ENCODE results near the gene CFAP54.

The CFAP54 gene

DNA sequence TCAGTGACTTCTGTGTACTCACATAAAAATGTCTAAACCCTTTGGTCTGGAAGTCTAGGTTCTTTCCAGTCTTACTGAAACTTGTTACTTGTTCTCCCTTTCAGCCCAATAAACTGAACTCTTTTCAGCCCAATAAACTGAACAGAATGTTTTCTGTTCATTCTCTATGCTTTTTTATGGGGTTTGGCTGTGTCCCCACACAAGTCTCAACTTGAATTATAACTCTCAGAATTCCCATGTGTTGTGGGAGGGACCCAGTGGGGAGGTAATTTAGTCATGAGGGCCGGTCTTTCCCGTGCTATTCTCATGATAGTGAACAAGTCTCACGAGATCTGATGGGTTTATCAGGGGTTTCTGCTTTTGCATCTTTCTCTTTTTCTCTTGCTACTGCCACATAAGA is 402.7 kb downstream of the CFAP54 start:
- POLR2A ChIA-PET: no interaction called here
- Histone ChIP-seq H3K9me3 (ENCODE audit: control insufficient read depth, insufficient read depth, low read depth, low read length) (no peaks in the 10 kb centered on the region), H3K4me1 (ENCODE audit: control insufficient read depth, insufficient read depth, low read length) (no peaks in the 10 kb centered on the region), H3K4me3 (ENCODE audit: low read depth, low read length) (no peak overlapping the region), H3K27ac (ENCODE audit: extremely low read depth, low read depth, low read length) (no peak overlapping the region), H3K36me3 (ENCODE audit: control insufficient read depth in 2 of 2, insufficient read depth in 1 of 2, low read length in 2 of 2) (no peaks in the 10 kb centered on the region)
- TF ChIP-seq ZNF555 (tag by site-specific recombination; conservative IDR thresholded peaks at IDR 0.05): no peak
- TF ChIP-seq ZNF302 (tag by site-specific recombination; IDR thresholded peaks at IDR 0.05; ENCODE audit: low read depth): no peak
- no peak for TF ChIP-seq ZNF416 (tag by site-specific recombination; IDR thresholded peaks at IDR 0.05)
- TF ChIP-seq ZNF2 (tag by site-specific recombination; IDR thresholded peaks at IDR 0.05): no peak
- TF ChIP-seq, protein P1, sequence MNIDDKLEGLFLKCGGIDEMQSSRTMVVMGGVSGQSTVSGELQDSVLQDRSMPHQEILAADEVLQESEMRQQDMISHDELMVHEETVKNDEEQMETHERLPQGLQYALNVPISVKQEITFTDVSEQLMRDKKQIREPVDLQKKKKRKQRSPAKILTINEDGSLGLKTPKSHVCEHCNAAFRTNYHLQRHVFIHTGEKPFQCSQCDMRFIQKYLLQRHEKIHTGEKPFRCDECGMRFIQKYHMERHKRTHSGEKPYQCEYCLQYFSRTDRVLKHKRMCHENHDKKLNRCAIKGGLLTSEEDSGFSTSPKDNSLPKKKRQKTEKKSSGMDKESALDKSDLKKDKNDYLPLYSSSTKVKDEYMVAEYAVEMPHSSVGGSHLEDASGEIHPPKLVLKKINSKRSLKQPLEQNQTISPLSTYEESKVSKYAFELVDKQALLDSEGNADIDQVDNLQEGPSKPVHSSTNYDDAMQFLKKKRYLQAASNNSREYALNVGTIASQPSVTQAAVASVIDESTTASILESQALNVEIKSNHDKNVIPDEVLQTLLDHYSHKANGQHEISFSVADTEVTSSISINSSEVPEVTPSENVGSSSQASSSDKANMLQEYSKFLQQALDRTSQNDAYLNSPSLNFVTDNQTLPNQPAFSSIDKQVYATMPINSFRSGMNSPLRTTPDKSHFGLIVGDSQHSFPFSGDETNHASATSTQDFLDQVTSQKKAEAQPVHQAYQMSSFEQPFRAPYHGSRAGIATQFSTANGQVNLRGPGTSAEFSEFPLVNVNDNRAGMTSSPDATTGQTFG (tag by site-specific recombination; IDR thresholded peaks at IDR 0.05; ENCODE audit: borderline replicate concordance): no peak
- TF ChIP-seq, protein P2, sequence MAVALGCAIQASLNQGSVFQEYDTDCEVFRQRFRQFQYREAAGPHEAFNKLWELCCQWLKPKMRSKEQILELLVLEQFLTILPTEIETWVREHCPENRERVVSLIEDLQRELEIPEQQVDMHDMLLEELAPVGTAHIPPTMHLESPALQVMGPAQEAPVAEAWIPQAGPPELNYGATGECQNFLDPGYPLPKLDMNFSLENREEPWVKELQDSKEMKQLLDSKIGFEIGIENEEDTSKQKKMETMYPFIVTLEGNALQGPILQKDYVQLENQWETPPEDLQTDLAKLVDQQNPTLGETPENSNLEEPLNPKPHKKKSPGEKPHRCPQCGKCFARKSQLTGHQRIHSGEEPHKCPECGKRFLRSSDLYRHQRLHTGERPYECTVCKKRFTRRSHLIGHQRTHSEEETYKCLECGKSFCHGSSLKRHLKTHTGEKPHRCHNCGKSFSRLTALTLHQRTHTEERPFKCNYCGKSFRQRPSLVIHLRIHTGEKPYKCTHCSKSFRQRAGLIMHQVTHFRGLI (tag by site-specific recombination; IDR thresholded peaks at IDR 0.05): no peak
- TF ChIP-seq, protein P3, sequence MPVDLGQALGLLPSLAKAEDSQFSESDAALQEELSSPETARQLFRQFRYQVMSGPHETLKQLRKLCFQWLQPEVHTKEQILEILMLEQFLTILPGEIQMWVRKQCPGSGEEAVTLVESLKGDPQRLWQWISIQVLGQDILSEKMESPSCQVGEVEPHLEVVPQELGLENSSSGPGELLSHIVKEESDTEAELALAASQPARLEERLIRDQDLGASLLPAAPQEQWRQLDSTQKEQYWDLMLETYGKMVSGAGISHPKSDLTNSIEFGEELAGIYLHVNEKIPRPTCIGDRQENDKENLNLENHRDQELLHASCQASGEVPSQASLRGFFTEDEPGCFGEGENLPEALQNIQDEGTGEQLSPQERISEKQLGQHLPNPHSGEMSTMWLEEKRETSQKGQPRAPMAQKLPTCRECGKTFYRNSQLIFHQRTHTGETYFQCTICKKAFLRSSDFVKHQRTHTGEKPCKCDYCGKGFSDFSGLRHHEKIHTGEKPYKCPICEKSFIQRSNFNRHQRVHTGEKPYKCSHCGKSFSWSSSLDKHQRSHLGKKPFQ (tag by site-specific recombination; IDR thresholded peaks at IDR 0.05): no peak
- TF ChIP-seq ZNF184 (tag by site-specific recombination; IDR thresholded peaks at IDR 0.05): no peak
- TF ChIP-seq KLF8 (tag by site-specific recombination; IDR thresholded peaks at IDR 0.05): no peak
- no peak for TF ChIP-seq ZNF621 (tag by site-specific recombination; IDR thresholded peaks at IDR 0.05)
- no peak for TF ChIP-seq REPIN1 (tag by site-specific recombination; IDR thresholded peaks at IDR 0.05; ENCODE audit: low read depth)
- no peak for TF ChIP-seq ZNF223 (tag by site-specific recombination; IDR thresholded peaks at IDR 0.05)
- no peak for TF ChIP-seq GLI4 (tag by site-specific recombination; IDR thresholded peaks at IDR 0.05)
- no peak for TF ChIP-seq ZNF175 (tag by site-specific recombination; IDR thresholded peaks at IDR 0.05)
- CTCF ChIA-PET: no interaction called here

DNA sequence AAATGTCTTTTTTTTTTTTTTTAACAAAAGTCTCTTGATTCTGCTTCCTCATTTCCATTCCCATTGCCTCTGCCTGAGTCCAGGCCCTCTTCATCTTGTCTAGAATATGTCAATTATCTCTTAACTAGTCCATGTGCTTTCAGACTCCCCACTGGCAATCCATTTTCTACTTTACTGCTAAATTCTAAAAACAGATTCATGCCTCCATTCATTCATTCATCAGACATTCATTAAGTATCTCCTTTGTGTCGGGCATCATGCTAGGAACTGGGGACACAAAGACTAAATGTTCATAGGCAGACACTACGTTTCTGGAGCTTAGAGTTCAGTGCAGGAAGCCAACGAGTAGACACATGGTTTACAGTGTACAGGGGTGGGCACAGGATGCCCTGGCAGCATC is 408.0 kb downstream of the CFAP54 start:
- no peak overlapping the region for H3K27ac ChIP-seq (ENCODE audit: extremely low read depth, low read depth, low read length)
- no peaks in the 10 kb centered on the region for H3K4me1 ChIP-seq (ENCODE audit: control insufficient read depth, insufficient read depth, low read length)
- H3K4me3 ChIP-seq (ENCODE audit: low read depth, low read length): no peak overlapping the region
- ChIA-PET POLR2A (no interaction called here), CTCF (no interaction called here)
- no peaks in the 10 kb centered on the region for H3K9me3 ChIP-seq (ENCODE audit: control insufficient read depth, insufficient read depth, low read depth, low read length)
- H3K36me3 ChIP-seq (ENCODE audit: control insufficient read depth in 2 of 2, insufficient read depth in 1 of 2, low read length in 2 of 2): no peaks in the 10 kb centered on the region
- no peak for TF ChIP-seq OVOL3 (tag by site-specific recombination; IDR thresholded peaks at IDR 0.05)
- TF ChIP-seq, protein P4, sequence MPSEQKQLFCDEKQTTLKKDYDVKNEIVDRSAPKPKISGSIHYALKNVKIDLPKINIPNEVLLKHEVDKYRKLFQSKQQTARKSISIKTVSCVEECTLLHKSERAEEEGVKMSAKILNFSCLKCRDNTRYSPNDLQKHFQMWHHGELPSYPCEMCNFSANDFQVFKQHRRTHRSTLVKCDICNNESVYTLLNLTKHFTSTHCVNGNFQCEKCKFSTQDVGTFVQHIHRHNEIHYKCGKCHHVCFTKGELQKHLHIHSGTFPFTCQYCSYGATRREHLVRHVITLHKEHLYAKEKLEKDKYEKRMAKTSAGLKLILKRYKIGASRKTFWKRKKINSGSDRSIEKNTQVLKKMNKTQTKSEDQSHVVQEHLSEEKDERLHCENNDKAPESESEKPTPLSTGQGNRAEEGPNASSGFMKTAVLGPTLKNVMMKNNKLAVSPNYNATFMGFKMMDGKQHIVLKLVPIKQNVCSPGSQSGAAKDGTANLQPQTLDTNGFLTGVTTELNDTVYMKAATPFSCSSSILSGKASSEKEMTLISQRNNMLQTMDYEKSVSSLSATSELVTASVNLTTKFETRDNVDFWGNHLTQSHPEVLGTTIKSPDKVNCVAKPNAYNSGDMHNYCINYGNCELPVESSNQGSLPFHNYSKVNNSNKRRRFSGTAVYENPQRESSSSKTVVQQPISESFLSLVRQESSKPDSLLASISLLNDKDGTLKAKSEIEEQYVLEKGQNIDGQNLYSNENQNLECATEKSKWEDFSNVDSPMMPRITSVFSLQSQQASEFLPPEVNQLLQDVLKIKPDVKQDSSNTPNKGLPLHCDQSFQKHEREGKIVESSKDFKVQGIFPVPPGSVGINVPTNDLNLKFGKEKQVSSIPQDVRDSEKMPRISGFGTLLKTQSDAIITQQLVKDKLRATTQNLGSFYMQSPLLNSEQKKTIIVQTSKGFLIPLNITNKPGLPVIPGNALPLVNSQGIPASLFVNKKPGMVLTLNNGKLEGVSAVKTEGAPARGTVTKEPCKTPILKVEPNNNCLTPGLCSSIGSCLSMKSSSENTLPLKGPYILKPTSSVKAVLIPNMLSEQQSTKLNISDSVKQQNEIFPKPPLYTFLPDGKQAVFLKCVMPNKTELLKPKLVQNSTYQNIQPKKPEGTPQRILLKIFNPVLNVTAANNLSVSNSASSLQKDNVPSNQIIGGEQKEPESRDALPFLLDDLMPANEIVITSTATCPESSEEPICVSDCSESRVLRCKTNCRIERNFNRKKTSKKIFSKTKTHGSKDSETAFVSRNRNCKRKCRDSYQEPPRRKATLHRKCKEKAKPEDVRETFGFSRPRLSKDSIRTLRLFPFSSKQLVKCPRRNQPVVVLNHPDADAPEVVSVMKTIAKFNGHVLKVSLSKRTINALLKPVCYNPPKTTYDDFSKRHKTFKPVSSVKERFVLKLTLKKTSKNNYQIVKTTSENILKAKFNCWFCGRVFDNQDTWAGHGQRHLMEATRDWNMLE (tag by site-specific recombination; conservative IDR thresholded peaks at IDR 0.05; ENCODE audit: low read depth): no peak
- TF ChIP-seq ZNF626 (tag by site-specific recombination; IDR thresholded peaks at IDR 0.05): no peak
- TF ChIP-seq, protein P5, sequence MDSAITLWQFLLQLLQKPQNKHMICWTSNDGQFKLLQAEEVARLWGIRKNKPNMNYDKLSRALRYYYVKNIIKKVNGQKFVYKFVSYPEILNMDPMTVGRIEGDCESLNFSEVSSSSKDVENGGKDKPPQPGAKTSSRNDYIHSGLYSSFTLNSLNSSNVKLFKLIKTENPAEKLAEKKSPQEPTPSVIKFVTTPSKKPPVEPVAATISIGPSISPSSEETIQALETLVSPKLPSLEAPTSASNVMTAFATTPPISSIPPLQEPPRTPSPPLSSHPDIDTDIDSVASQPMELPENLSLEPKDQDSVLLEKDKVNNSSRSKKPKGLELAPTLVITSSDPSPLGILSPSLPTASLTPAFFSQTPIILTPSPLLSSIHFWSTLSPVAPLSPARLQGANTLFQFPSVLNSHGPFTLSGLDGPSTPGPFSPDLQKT (IDR thresholded peaks at IDR 0.05; ENCODE audit: borderline replicate concordance, low read depth, low read length): no peak
